D721Med (cell line): ENCODE measurements around the gene KANSL1.

Experiments
- DNase-seq: peaks from one replicate; pipeline ENCODE4 v3.0.0; 2011; ENCODE audit warnings: low spot score; ENCODE audit not compliant: insufficient read length
- FAIRE-seq: peaks from 2 replicates; lab custom pipeline; 2011; peaks lifted over from hg19 to GRCh38; lab: Jason Lieb, UNC
- CTCF ChIP-seq: IDR thresholded peaks from 2 replicates; pipeline ENCODE4 v1.5.1; 2012; ENCODE audit warnings: mild to moderate bottlenecking, control low read depth; ENCODE audit not compliant: insufficient read depth; ENCODE audit errors: missing control alignments

Gene KANSL1

GRCh38 chr17:46143827-46144236, 49.4 kb downstream of the KANSL1 start:
- no peak for TF ChIP-seq CTCF
- DNase-seq (no peak), FAIRE-seq (no peak)

DNA sequence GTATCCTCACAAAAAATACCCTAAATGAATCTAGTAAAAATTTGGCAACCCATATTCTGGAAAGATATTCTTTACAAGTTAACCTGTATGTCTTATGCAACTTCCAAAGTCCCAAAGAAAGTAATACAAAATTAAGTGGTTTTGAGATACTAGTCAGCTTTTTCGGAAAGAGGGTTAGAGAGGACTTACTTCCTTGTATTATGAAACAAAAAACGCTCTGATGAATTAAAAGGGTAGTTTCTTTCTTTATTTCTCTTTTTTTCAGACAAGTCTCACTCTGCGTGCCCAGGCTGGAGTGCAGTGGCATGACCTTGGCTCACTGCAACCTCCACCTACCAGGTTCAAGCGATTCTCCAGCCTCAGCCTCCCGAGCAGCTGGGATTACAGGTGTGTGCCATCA, 51.6 kb downstream of the KANSL1 start:
- no peak for TF ChIP-seq CTCF
- FAIRE-seq (no peak), DNase-seq (no peak)

GRCh38 chr17:46140645-46141197, 52.5 kb downstream of the KANSL1 start:
- no peak for FAIRE-seq
- DNase-seq = no peak
- TF ChIP-seq CTCF = no peak

DNA sequence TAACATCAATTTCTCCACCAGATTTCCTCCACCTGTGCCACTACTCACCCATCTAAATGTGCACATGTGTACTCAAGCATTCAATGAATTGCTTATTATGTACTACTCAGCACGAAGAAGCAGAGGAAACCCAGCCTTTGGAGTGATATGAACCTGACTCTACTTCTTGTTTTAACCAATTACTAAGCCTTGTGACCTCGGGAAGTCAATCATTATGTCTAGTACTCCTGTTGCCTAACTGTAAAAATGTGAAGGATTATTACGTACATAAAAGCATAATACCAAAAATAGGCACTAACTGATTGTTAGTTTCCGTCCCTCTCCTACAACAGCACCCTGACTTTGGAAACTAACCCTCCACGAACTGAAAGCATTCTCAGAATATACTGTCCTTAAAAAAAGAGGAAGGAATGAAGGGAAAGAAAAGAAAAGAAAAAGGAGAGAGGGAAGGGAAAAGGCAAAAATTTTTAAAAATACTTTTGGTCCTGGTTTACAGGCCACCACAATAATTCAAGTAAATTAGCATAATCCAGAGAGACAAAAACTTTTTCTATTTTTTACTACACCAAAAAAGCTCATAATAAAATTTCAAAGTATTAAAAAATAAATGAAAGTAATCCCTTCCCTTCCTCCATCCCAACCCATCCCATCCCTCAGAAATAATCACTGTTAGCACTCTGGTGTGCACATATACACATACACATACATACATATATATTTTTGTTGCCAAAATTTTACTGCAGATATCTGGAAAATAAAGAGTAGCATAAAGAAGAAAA, 53.6 kb downstream of the KANSL1 start:
- FAIRE-seq = no peak
- DNase-seq = no peak
- TF ChIP-seq CTCF = no peak

DNA sequence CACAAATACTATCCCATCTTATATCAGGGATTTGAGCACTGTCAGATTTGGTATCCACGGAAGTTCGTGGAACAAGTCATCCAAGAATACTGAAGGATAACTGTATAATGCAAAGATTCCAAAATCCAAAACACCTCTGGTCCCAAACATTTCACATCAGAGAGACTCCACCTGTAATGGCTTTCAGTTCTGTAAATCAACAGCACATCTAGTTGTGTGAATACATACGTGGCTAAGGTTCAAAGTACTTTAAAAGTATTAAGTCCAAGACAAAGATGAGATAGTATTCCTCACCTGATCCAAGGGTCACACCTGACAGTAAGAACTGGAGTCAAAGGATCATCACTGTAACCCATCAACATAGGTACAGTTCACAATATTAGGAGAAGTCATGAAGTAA, 54.8 kb downstream of the KANSL1 start:
- FAIRE-seq = no peak
- TF ChIP-seq CTCF = no peak
- no peak for DNase-seq

GRCh38 chr17:46136820-46137219, 56.4 kb downstream of the KANSL1 start:
- FAIRE-seq = no peak
- DNase-seq = no peak

More at GRCh38 chr17:46136820-46137219, 56.4 kb downstream of the KANSL1 start:
- no peak for TF ChIP-seq CTCF
